Fibroblast of skin of right biceps (primary cell): Measurements from ENCODE around the gene MARVELD1.

Experiments
- DNase-seq: peaks from one replicate; pipeline ENCODE4 v3.0.0-alpha.2; 2013

MARVELD1 gene

GRCh38 chr10:97724341-97724941, 10.9 kb downstream of the MARVELD1 start:
- peak; percentile 51 for DNase-seq

GRCh38 chr10:97726636-97727178, 13.2 kb downstream of the MARVELD1 start:
- peak; percentile 68 for DNase-seq

GRCh38 chr10:97729014-97729413, 15.5 kb downstream of the MARVELD1 start:
- no peak for DNase-seq

GRCh38 chr10:97731346-97732051, 18.0 kb downstream of the MARVELD1 start:
- DNase-seq = peak; percentile 73

GRCh38 chr10:97732052-97732359, 18.5 kb downstream of the MARVELD1 start:
- DNase-seq = no peak

GRCh38 chr10:97733256-97733655, 19.7 kb downstream of the MARVELD1 start:
- DNase-seq = no peak

GRCh38 chr10:97734021-97734420, 20.5 kb downstream of the MARVELD1 start:
- DNase-seq = no peak

GRCh38 chr10:97736403-97736901, 22.9 kb downstream of the MARVELD1 start:
- DNase-seq = no peak

- peak; percentile 94 for DNase-seq
Measured at GRCh38 chr10:97736902-97737769, 23.6 kb downstream of the MARVELD1 start, which contains the start of gene ZFYVE27. Gene ZFYVE27, plus strand, starts transcription at chr10:97737128. Its CDS starts 1,350 bp downstream, at chr10:97738478.

- no peak for DNase-seq
Measured at GRCh38 chr10:97737770-97738265, 24.3 kb downstream of the MARVELD1 start.

- DNase-seq = no peak
Measured at GRCh38 chr10:97738616-97739015, 25.1 kb downstream of the MARVELD1 start.

GRCh38 chr10:97740613-97741012, 27.1 kb downstream of the MARVELD1 start:
- no peak for DNase-seq

- no peak for DNase-seq
Measured at GRCh38 chr10:97743169-97743943, 29.8 kb downstream of the MARVELD1 start.

- no peak for DNase-seq
Measured at GRCh38 chr10:97744405-97745035, 31.0 kb downstream of the MARVELD1 start.

GRCh38 chr10:97747573-97747972, 34.0 kb downstream of the MARVELD1 start:
- no peak for DNase-seq

GRCh38 chr10:97748116-97748515, 34.6 kb downstream of the MARVELD1 start:
- DNase-seq = no peak

GRCh38 chr10:97752956-97753355, 39.4 kb downstream of the MARVELD1 start:
- no peak for DNase-seq

- DNase-seq = no peak
Measured at GRCh38 chr10:97754726-97755125, 41.2 kb downstream of the MARVELD1 start.

- no peak for DNase-seq
Measured at GRCh38 chr10:97755718-97756117, 42.2 kb downstream of the MARVELD1 start.

- DNase-seq = no peak
Measured at GRCh38 chr10:97757471-97757870, 43.9 kb downstream of the MARVELD1 start.

- peak; percentile 43 for DNase-seq
Measured at GRCh38 chr10:97759158-97759887, 45.8 kb downstream of the MARVELD1 start.
